Activated naive CD4-positive, alpha-beta T cell treated with Interleukin-2 at 50 U/mL for 16 hours (primary cell): Measurements from ENCODE around the gene RBM38.
"Not testable (repeated sequence)": the region's sequence is repeated elsewhere in the genome, so short reads cannot be mapped to it uniquely, and the experiment has no call there.

Experiments used
- DNase-seq: peaks from one replicate; pipeline ENCODE4 v3.0.0-alpha.2; 2020

RBM38 gene

GRCh38 chr20:57390604-57391438, at the start of gene RBM38:
Gene RBM38 (plus strand): TSS chr20:57391396. CDS start chr20:57391582, 186 bp downstream.
- DNase-seq = peak; percentile 81

GRCh38 chr20:57341663-57342062, 49.5 kb upstream of the RBM38 start:
- no peak for DNase-seq

GRCh38 chr20:57342829-57343228, 48.4 kb upstream of the RBM38 start:
- DNase-seq = no peak

- peak; percentile 69 for DNase-seq
These were observed 44.7 kb upstream of the RBM38 start for GRCh38 chr20:57346477-57346876.

GRCh38 chr20:57347393-57347792, 43.8 kb upstream of the RBM38 start:
- no peak for DNase-seq

- DNase-seq = not testable (repeated sequence)
These were observed 42.8 kb upstream of the RBM38 start for GRCh38 chr20:57348200-57348921.

- DNase-seq = not testable (repeated sequence)
These were observed 42.1 kb upstream of the RBM38 start for GRCh38 chr20:57348922-57349574.

- DNase-seq = no peak
These were observed 41.0 kb upstream of the RBM38 start for GRCh38 chr20:57350081-57350710.

- DNase-seq = not testable (repeated sequence)
These were observed 40.5 kb upstream of the RBM38 start for GRCh38 chr20:57350726-57351041.

GRCh38 chr20:57351042-57351783, 40.0 kb upstream of the RBM38 start, which contains the start of gene RAE1:
Gene RAE1 (plus strand): TSS chr20:57351255. CDS start chr20:57354039, 2,784 bp downstream.
- peak; percentile 93 for DNase-seq

- DNase-seq = no peak
These were observed 38.9 kb upstream of the RBM38 start for GRCh38 chr20:57352305-57352704.

GRCh38 chr20:57353351-57353750, 37.8 kb upstream of the RBM38 start:
- DNase-seq = no peak

- no peak for DNase-seq
These were observed 29.7 kb upstream of the RBM38 start for GRCh38 chr20:57361517-57361916.

GRCh38 chr20:57364451-57364850, 26.7 kb upstream of the RBM38 start:
- no peak for DNase-seq

- DNase-seq = no peak
These were observed 21.6 kb upstream of the RBM38 start for GRCh38 chr20:57369596-57369995.

- no peak for DNase-seq
These were observed 20.9 kb upstream of the RBM38 start for GRCh38 chr20:57370316-57370715.

GRCh38 chr20:57371363-57371762, 19.8 kb upstream of the RBM38 start:
- DNase-seq = no peak

- no peak for DNase-seq
These were observed 19.0 kb upstream of the RBM38 start for GRCh38 chr20:57372157-57372556.

- DNase-seq = no peak
These were observed 18.4 kb upstream of the RBM38 start for GRCh38 chr20:57372581-57373350.

GRCh38 chr20:57374343-57374930, 16.8 kb upstream of the RBM38 start:
- no peak for DNase-seq
